H9 (cell line): ENCODE measurements around the gene EDEM1. TPM values are rescaled to one million over a fixed set of nuclear protein-coding genes. Genes with fewer than 3 reads are reported as not detected.

Experiments used
- DNase-seq: peaks from one replicate; pipeline ENCODE4 v3.0.0-alpha.2; 2017
- H2AFZ ChIP-seq: one replicate; pipeline ENCODE4 v1.6.1; 2013; ENCODE audit warnings: mild to moderate bottlenecking, low read length, control low read depth, moderate library complexity
- H2AK5ac ChIP-seq: 2 replicates; pipeline ENCODE4 v1.6.1; 2013; ENCODE audit warnings: low read length, control low read depth, mixed read lengths; ENCODE audit not compliant: insufficient read length
- H2BK120ac ChIP-seq: one replicate; pipeline ENCODE4 v1.6.1; 2013; ENCODE audit warnings: low read depth, mild to moderate bottlenecking, low read length, control low read depth, inconsistent platforms; ENCODE audit not compliant: poor library complexity, severe bottlenecking
- H2BK12ac ChIP-seq: 2 replicates; pipeline ENCODE4 v1.6.1; 2013; ENCODE audit warnings: low read length, control low read depth, mixed read lengths, low read depth; ENCODE audit not compliant: insufficient read length
- H2BK15ac ChIP-seq: 2 replicates; pipeline ENCODE4 v1.6.1; 2013; ENCODE audit warnings: low read depth, low read length, control low read depth
- H2BK20ac ChIP-seq: one replicate; pipeline ENCODE4 v1.6.1; 2013; ENCODE audit warnings: low read depth, mild to moderate bottlenecking, low read length, control low read depth, inconsistent platforms; ENCODE audit not compliant: poor library complexity, severe bottlenecking
- H2BK5ac ChIP-seq: 2 replicates; pipeline ENCODE4 v1.6.1; 2013; ENCODE audit warnings: low read length, control low read depth, mixed read lengths; ENCODE audit not compliant: insufficient read length
- H3K14ac ChIP-seq: 2 replicates; pipeline ENCODE4 v1.6.1; 2013; ENCODE audit warnings: low read length, control low read depth; ENCODE audit not compliant: insufficient read depth
- H3K18ac ChIP-seq: 2 replicates; pipeline ENCODE4 v1.6.1; 2013; ENCODE audit warnings: low read depth, mild to moderate bottlenecking, mixed read lengths, low read length, control low read depth; ENCODE audit not compliant: insufficient read length
- H3K23ac ChIP-seq: 2 replicates; pipeline ENCODE4 v1.6.1; 2013; ENCODE audit warnings: low read length, control low read depth, mixed read lengths, low read depth; ENCODE audit not compliant: insufficient read length
- H3K23me2 ChIP-seq: 2 replicates; pipeline ENCODE4 v1.6.1; 2013; ENCODE audit warnings: low read depth, mild to moderate bottlenecking, mixed read lengths, low read length, control low read depth; ENCODE audit not compliant: insufficient read length, poor library complexity, severe bottlenecking
- H3K27ac ChIP-seq: 2 replicates; pipeline ENCODE4 v1.5.1; 2013; ENCODE audit warnings: low read length, control low read depth, mixed read lengths, low read depth; ENCODE audit not compliant: insufficient read length
- H3K27me3 ChIP-seq: 2 replicates; pipeline ENCODE4 v1.6.1; 2013; ENCODE audit warnings: low read length, control low read depth, inconsistent platforms; ENCODE audit not compliant: insufficient read depth
- H3K4ac ChIP-seq: 2 replicates; pipeline ENCODE4 v1.6.1; 2013; ENCODE audit warnings: low read depth, mild to moderate bottlenecking, control low read depth, inconsistent platforms, low read length, moderate library complexity
- H3K4me1 ChIP-seq: 2 replicates; pipeline ENCODE4 v1.6.1; 2013; ENCODE audit warnings: low read length, control low read depth, inconsistent platforms; ENCODE audit not compliant: insufficient read depth
- H3K4me2 ChIP-seq: 2 replicates; pipeline ENCODE4 v1.6.1; 2013; ENCODE audit warnings: low read length, control low read depth, mixed read lengths; ENCODE audit not compliant: insufficient read length, insufficient read depth
- H3K56ac ChIP-seq: 2 replicates; pipeline ENCODE4 v1.6.1; 2013; ENCODE audit warnings: low read depth, mild to moderate bottlenecking, mixed read lengths, low read length, control low read depth; ENCODE audit not compliant: insufficient read length
- H3K79me1 ChIP-seq: 2 replicates; pipeline ENCODE4 v1.6.1; 2013; ENCODE audit warnings: low read depth, mild to moderate bottlenecking, moderate library complexity, low read length, control low read depth, inconsistent platforms; ENCODE audit not compliant: insufficient read depth, poor library complexity, severe bottlenecking
- H3K79me2 ChIP-seq: 2 replicates; pipeline ENCODE4 v1.6.1; 2013; ENCODE audit warnings: low read length, control low read depth, inconsistent platforms; ENCODE audit not compliant: insufficient read depth
- H3K9ac ChIP-seq: 2 replicates; pipeline ENCODE4 v1.6.1; 2013; ENCODE audit warnings: low read length, control low read depth, mixed read lengths; ENCODE audit not compliant: insufficient read length; ENCODE audit errors: extremely low read depth
- H3K9me3 ChIP-seq: one replicate; pipeline ENCODE4 v1.6.1; 2013; ENCODE audit warnings: low read depth, low read length, inconsistent platforms; ENCODE audit not compliant: control insufficient read depth
- H3T11ph ChIP-seq: one replicate; pipeline ENCODE4 v1.6.1; 2013; ENCODE audit warnings: mild to moderate bottlenecking, low read length, control low read depth, inconsistent platforms
- H4K20me1 ChIP-seq: one replicate; pipeline ENCODE4 v1.6.1; 2013; ENCODE audit not compliant: control insufficient read depth, insufficient read length, insufficient read depth
- H4K5ac ChIP-seq: 2 replicates; pipeline ENCODE4 v1.6.1; 2013; ENCODE audit warnings: low read depth, mild to moderate bottlenecking, mixed read lengths, low read length, control low read depth; ENCODE audit not compliant: insufficient read length
- H4K8ac ChIP-seq: replicated peaks from 2 replicates; pipeline ENCODE4 v1.6.1; 2013; ENCODE audit warnings: low read length, control low read depth, mixed read lengths, low read depth; ENCODE audit not compliant: insufficient read length
- H4K91ac ChIP-seq: 2 replicates; pipeline ENCODE4 v1.6.1; 2013; ENCODE audit warnings: low read depth, mild to moderate bottlenecking, moderate library complexity, mixed read lengths, low read length, control low read depth; ENCODE audit not compliant: insufficient read length
- H3K27ac Mint-ChIP-seq, 3 experiments: 2 replicates in 2 of 3; 3 replicates in 1 of 3; pipeline ENCODE4 v1.8.0; 2020 to 2021; ENCODE audit warnings: mixed read lengths in 3 of 3, mild to moderate bottlenecking in 1 of 3, moderate library complexity in 1 of 3
- H3K27me3 Mint-ChIP-seq: 2 replicates; pipeline ENCODE4 v1.8.0; 2021; ENCODE audit warnings: low read depth, mild to moderate bottlenecking, moderate library complexity, mixed read lengths
- H3K36me3 Mint-ChIP-seq, 3 experiments: 2 replicates in 2 of 3; 3 replicates in 1 of 3; pipeline ENCODE4 v1.8.0; 2020 to 2021; ENCODE audit warnings: low read depth in 3 of 3, mixed read lengths in 3 of 3; ENCODE audit not compliant: insufficient read depth in 1 of 3
- H3K4me1 Mint-ChIP-seq, 2 experiments: 2 replicates each; pipeline ENCODE4 v1.8.0; 2020; ENCODE audit warnings: mixed read lengths in 2 of 2
- H3K4me3 Mint-ChIP-seq, 2 experiments: 2 replicates in 1 of 2; 3 replicates in 1 of 2; pipeline ENCODE4 v1.8.0; 2020 to 2021; ENCODE audit warnings: mild to moderate bottlenecking in 2 of 2, mixed read lengths in 2 of 2, moderate library complexity in 1 of 2
- H3K9me3 Mint-ChIP-seq, 2 experiments: 2 replicates in 1 of 2; 3 replicates in 1 of 2; pipeline ENCODE4 v1.8.0; 2020; ENCODE audit warnings: mild to moderate bottlenecking in 2 of 2, mixed read lengths in 2 of 2, moderate library complexity in 1 of 2
- WGBS: extraction: QIAGEN DNeasy Blood & Tissue Kit; methylation state at CpG from one replicate; pipeline ENCODE4 v1.1.7; 2013; ENCODE audit warnings: missing lambda C conversion rate, low lambda C conversion rate, mixed read lengths; ENCODE audit not compliant: insufficient read length; ENCODE audit errors: extremely low coverage; 5-methylcytosine and 5-hydroxymethylcytosine counted together
- total RNA-seq: library from RNA; stranded (reverse); gene quantifications from 2 replicates; pipeline ENCODE4 v1.2.1, GENCODE V29; 2021
- TF ChIP-seq, protein P1 (sequence below): fragments of 200-600 bp; sonication (generic); conservative IDR thresholded peaks from 3 replicates; pipeline ENCODE4 v1.8.0; 2021; ENCODE audit warnings: antibody characterized with exemption, mild to moderate bottlenecking

EDEM1 gene
- total RNA-seq, 1 experiment from 2014 or later: 11.7 TPM

DNA sequence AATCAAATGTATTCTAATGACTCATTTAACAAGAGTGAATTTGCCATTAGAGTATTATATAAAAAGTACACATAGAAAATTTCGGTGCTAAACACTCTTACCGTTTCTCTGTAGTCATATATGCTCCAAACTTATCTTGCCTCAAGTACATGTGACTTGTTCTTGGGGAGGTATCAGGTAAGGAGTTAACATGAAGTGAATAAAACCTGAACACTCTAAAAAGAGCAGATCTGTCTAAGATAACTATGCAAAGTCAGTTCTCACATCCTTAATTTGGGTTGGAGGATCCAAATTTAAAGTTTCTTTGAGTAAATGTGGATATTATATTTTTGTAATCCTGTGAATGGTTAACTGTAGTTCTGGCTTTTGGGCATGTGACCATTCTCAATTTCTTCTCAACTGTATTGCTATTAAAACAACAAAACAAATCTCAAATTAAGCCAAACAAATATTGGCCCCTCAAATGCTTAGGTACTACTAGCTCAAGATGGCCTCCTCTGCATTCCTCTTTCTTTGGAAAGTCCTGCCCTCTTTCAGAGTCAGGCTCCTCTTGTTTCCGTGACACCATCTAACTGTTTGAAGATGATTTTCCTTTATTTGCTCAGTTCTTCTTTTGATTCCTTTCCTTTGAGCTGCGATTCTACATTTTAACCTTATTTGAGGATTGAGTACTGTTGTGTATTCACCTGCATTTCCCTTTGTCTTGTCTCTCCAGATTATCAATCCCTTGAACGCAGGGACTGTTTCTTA is 4.2 kb downstream of the EDEM1 start:
- TF ChIP-seq, protein P1, sequence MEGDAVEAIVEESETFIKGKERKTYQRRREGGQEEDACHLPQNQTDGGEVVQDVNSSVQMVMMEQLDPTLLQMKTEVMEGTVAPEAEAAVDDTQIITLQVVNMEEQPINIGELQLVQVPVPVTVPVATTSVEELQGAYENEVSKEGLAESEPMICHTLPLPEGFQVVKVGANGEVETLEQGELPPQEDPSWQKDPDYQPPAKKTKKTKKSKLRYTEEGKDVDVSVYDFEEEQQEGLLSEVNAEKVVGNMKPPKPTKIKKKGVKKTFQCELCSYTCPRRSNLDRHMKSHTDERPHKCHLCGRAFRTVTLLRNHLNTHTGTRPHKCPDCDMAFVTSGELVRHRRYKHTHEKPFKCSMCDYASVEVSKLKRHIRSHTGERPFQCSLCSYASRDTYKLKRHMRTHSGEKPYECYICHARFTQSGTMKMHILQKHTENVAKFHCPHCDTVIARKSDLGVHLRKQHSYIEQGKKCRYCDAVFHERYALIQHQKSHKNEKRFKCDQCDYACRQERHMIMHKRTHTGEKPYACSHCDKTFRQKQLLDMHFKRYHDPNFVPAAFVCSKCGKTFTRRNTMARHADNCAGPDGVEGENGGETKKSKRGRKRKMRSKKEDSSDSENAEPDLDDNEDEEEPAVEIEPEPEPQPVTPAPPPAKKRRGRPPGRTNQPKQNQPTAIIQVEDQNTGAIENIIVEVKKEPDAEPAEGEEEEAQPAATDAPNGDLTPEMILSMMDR: no peak
- H3K56ac ChIP-seq: no peak overlapping the region
- H3K4ac ChIP-seq: no peak overlapping the region
- H2BK20ac ChIP-seq: no peak overlapping the region
- H3K79me1 ChIP-seq: peaks cover 4% of the 10 kb centered on the region
- no peak overlapping the region for H3K27ac ChIP-seq
- H4K8ac ChIP-seq: no peak overlapping the region
- H4K20me1 ChIP-seq: no peaks in the 10 kb centered on the region
- WGBS: no CpG with 5 or more reads among the region's 5 CpGs
- no peak overlapping the region for H2AFZ ChIP-seq
- H3K27ac Mint-ChIP-seq: peak overlapping the region in 2 of 3 experiments; percentile 4 to 30; a peak in 3 of 7 replicates
- no peak overlapping the region for H2BK5ac ChIP-seq
- H3T11ph ChIP-seq: no peak overlapping the region
- no peak for DNase-seq
- H3K23ac ChIP-seq: no peak overlapping the region
- H3K4me2 ChIP-seq: no peak overlapping the region
- H3K23me2 ChIP-seq: peaks cover 10% of the 10 kb centered on the region
- peaks cover 6% of the 10 kb centered on the region; the same call in 1 of the 2 replicates for H3K4me1 ChIP-seq
- no peaks in the 10 kb centered on the region for H3K9me3 ChIP-seq
- no peak overlapping the region for H4K5ac ChIP-seq
- H2BK12ac ChIP-seq: no peak overlapping the region
- H3K36me3 Mint-ChIP-seq: peaks cover 8 to 15% (median 11%) of the 10 kb centered on the region in 3 experiments; a peak in 6 of 7 replicates
- no peak overlapping the region for H2AK5ac ChIP-seq
- H2BK120ac ChIP-seq: no peak overlapping the region
- H3K14ac ChIP-seq: no peak overlapping the region
- no peak overlapping the region for H3K18ac ChIP-seq
- H3K9ac ChIP-seq: no peak overlapping the region
- H4K91ac ChIP-seq: no peak overlapping the region
- H2BK15ac ChIP-seq: no peak overlapping the region
- H3K4me3 Mint-ChIP-seq: peak overlapping the region in 1 of 2 experiments; percentile 21; a peak in 1 of 5 replicates
- no peaks in the 10 kb centered on the region for H3K27me3 ChIP-seq
- H3K79me2 ChIP-seq: peaks cover 12% of the 10 kb centered on the region; the same call in 1 of the 2 replicates
- H3K27me3 Mint-ChIP-seq: peaks cover 5% of the 10 kb centered on the region
- H3K4me1 Mint-ChIP-seq: peaks cover 25 to 33% of the 10 kb centered on the region in 2 experiments
- no peaks in the 10 kb centered on the region for H3K9me3 Mint-ChIP-seq
